HG03571 (cell line): ENCODE measurements around the gene VWA3B.
"Not testable (repeated sequence)": the region's sequence is repeated elsewhere in the genome, so short reads cannot be mapped to it uniquely, and the experiment has no call there.

ENCODE experiments used
- ATAC-seq: cut with Tn5 transposase; IDR thresholded peaks from one replicate; pipeline ENCODE4 v1.9.1; 2021; ENCODE audit not compliant: unreplicated experiment

Gene VWA3B

DNA sequence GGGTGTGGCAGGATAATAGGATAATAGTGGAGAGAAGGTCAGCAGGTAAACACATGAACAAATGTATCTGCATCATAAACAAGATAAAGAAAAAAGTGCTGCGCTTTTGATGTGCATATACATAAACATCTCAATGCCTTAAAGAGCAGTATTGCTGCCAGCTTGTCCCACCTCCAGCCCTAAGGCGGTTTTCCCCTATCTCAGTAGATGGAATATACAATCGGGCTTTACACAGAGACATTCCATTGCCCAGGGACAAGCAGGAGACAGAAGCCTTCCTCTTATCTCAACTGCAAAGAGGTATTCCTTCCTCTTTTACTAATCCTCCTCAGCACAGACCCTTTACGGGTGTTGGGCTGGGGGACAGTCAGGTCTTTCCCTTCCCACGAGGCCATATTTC, 43.1 kb downstream of the VWA3B start:
- not testable (repeated sequence) for ATAC-seq

DNA sequence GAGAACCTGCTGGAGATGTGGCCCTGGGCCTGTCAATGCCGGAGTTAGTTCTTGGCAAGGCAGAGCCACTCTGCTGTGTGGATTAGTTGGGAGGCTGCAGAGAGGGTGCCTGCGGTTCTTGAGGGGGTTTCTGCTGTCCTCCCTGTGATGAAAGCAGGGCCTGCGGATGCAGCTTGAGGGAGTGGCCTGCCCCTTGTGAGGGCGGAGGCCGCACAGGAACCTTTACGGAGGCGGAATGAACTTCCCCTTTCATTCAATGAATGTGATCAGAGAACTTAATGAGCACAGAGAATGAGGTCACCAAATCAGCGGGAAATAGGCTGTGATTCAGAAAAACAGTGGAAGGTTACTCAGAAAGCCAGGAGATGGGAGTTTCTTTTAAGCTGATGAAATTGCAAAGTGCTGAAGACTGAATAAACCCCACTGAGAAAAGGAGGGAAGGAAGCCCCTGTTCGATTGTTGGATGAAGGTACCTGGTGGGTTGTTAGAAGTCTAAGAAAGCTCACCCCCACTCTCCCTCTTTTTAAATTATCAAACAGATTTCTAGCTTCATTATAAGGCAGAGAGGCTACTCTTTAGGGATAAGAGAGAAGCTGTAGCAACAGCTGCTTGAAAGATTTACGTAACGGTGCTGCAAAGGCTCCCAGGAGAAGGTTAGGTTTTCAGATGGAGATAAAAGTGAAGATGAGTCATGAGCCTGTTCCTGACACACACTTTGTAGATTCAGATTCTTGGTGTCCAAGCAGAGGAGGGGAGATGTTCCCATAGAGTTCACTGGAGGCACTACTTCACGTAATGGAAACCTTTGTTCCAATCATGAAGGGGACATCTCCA, 47.4 kb downstream of the VWA3B start:
- ATAC-seq: no peak

GRCh38 chr2:98137196-98137595, 50.2 kb downstream of the VWA3B start:
- ATAC-seq: no peak

GRCh38 chr2:98138978-98139377, 52.0 kb downstream of the VWA3B start:
- ATAC-seq: not testable (repeated sequence)

DNA sequence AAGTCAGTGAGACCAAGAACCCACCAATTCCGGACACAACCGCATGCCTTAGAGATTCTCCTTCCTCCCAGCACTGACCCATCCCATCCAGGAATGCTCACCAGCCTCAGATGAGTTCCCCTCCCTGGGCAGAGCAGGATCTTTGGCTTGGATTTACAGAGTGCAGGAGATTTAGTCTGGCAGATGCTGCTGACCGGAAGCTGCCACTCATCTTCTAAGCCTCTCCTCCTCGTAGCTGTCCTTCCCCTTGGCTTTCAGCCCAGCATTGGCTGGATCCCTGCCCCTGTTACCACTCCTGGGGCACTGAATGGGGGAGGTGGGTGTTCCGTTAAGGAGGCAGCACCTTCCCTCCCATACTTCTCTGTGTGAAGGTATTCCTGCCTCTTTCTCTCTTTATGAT, 53.2 kb downstream of the VWA3B start:
- no peak for ATAC-seq

GRCh38 chr2:98142106-98142791, 55.3 kb downstream of the VWA3B start:
- ATAC-seq: no peak

GRCh38 chr2:98145070-98145469, 58.1 kb downstream of the VWA3B start:
- no peak for ATAC-seq

- not testable (repeated sequence) for ATAC-seq
Measured at GRCh38 chr2:98147900-98148299, 60.9 kb downstream of the VWA3B start.

- no peak for ATAC-seq
Measured at GRCh38 chr2:98148595-98149332, 61.8 kb downstream of the VWA3B start.

DNA sequence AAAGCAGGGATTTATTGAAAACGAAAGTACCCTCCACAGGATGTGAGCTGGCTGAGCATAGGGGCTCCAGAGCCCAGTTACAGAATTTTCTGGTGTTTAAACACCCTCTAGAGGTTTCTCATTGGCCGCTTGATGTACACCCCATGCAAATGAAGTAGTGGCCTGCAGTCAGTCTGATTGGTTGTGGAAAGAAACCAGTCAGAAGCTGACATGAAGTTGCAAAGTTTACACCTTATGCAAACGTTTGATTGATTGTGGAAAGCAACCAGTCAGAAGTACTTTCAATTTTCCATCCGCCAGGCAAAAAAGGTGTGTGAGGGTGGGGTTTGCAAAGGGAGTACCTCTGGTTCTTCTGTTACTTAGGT, 62.3 kb downstream of the VWA3B start:
- no peak for ATAC-seq

DNA sequence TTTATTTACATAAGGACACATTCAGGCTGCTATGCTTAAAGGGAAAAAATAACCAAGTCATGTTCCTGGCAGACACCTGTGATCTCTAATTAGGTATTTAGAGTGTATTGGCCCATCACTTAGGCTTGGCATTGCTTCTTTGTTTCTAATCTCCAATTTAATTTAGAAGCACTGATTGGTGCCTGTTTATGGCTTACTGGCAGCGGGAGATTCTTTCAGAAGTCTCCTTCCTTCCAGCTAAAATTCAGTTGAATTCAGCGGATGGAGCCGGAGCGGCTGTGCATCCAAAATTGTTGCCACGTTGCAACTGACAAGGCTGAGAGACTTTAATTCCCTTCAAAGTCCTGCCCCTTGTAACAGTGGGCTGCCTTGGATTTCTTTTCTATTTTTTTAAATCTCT, 66.5 kb downstream of the VWA3B start:
- ATAC-seq: no peak

GRCh38 chr2:98155291-98155690, 68.3 kb downstream of the VWA3B start:
- no peak for ATAC-seq

GRCh38 chr2:98155716-98156115, 68.7 kb downstream of the VWA3B start:
- no peak for ATAC-seq

DNA sequence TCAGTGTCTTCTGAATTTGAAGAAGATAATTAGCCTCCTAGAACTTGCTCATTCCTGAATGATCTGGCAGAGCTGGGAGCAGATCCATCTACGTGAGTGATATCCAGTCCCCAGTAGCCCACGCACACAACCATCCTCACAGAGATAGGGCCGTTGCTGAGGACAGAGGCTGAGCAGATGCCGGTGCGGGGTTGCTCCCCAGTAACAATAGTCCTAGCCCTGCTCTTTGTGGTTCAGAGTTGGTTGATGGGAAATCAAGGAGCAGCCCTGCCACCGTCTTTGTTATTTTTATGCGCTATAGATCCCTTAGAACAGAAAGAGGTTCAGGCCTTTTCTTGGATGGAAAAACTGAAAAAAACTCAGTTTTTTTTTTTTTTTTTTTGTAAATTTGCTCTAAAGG, 69.3 kb downstream of the VWA3B start:
- no peak for ATAC-seq

GRCh38 chr2:98157557-98157956, 70.6 kb downstream of the VWA3B start:
- no peak for ATAC-seq

GRCh38 chr2:98158305-98158704, 71.3 kb downstream of the VWA3B start:
- no peak for ATAC-seq

DNA sequence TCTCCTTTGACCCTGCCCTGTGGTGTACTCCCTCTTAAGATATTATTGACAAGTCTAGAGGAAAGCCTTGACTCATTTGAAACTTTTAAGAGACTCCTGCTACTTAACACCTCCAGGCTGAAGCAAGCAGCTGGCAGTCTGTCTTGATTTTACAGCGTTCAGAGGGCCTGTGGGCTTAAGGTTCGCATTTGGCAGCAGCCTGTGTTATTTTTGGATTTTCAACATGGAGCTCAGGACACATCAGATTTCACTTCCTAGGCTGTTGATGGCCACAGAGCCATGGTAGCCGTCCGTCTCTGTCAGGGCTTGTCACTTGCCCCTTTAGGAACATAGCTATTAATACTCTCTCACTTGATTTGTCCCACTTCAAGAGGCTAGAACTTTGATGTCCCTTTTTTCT, 73.6 kb downstream of the VWA3B start:
- ATAC-seq: no peak

- no peak for ATAC-seq
Measured at GRCh38 chr2:98161186-98161585, 74.2 kb downstream of the VWA3B start.

DNA sequence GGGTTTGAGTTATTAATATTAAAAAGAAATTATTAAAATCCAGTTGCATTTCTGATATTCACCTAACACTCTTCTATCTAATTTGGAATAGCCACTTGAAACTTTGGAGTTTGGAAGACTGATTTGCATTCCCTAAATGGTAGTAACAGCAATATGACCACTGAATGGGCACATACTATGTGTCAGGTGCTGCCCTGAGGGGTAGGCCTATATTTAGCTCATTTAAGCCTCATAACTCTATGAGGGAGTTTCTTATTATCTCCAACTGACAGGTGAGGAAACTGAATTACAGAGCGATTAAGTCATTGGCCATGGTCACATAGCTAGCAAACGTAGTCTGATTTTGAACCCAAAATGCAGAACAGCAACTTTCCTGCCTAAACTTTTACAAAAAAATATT, 77.3 kb downstream of the VWA3B start:
- no peak for ATAC-seq

- no peak for ATAC-seq
Measured at GRCh38 chr2:98165516-98166071, 78.6 kb downstream of the VWA3B start.

- no peak for ATAC-seq
Measured at GRCh38 chr2:98167916-98168315, 80.9 kb downstream of the VWA3B start.

GRCh38 chr2:98170076-98170475, 83.1 kb downstream of the VWA3B start:
- no peak for ATAC-seq
